Measurements from ENCODE around the gene PLD1.

DNA sequence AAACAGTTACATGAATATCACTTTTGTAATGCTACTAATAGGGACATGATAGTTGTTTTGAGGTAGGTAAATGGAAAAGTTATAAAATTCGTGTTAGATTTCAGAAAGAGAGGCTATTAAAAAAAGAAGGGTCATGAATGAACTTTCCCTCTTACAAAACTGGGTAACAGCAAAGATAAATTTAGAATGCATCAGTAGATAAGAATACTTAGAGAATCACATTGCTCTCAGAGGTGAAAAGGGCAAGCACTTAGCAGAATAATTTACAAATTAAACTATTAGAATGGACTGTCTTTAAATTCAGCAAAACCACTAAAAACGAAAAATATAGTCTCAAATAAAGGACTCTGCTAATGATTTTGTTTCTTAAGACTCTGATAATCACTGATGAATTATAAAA is 167.2 kb downstream of the PLD1 start:
- TF ChIP-seq, protein P1, sequence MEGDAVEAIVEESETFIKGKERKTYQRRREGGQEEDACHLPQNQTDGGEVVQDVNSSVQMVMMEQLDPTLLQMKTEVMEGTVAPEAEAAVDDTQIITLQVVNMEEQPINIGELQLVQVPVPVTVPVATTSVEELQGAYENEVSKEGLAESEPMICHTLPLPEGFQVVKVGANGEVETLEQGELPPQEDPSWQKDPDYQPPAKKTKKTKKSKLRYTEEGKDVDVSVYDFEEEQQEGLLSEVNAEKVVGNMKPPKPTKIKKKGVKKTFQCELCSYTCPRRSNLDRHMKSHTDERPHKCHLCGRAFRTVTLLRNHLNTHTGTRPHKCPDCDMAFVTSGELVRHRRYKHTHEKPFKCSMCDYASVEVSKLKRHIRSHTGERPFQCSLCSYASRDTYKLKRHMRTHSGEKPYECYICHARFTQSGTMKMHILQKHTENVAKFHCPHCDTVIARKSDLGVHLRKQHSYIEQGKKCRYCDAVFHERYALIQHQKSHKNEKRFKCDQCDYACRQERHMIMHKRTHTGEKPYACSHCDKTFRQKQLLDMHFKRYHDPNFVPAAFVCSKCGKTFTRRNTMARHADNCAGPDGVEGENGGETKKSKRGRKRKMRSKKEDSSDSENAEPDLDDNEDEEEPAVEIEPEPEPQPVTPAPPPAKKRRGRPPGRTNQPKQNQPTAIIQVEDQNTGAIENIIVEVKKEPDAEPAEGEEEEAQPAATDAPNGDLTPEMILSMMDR (IDR thresholded peaks at IDR 0.05; ENCODE audit: low read depth, low read length): no peak
- TF ChIP-seq MYC (IDR thresholded peaks at IDR 0.05; ENCODE audit: low read depth, low read length) (no peak), POLR2A (IDR thresholded peaks at IDR 0.05; ENCODE audit: extremely low read depth, insufficient read length) (no peak)

All from NB4 (cell line).